GM21576 (cell line): ENCODE measurements around the gene ISY1.
"Not testable (repeated sequence)": the region's sequence is repeated elsewhere in the genome, so short reads cannot be mapped to it uniquely, and the experiment has no call there.

Experiments
- ATAC-seq: cut with Tn5 transposase; IDR thresholded peaks from one replicate; pipeline ENCODE4 v1.9.1; 2021; ENCODE audit warnings: mild to moderate bottlenecking, moderate library complexity; ENCODE audit not compliant: unreplicated experiment

ISY1 gene

DNA sequence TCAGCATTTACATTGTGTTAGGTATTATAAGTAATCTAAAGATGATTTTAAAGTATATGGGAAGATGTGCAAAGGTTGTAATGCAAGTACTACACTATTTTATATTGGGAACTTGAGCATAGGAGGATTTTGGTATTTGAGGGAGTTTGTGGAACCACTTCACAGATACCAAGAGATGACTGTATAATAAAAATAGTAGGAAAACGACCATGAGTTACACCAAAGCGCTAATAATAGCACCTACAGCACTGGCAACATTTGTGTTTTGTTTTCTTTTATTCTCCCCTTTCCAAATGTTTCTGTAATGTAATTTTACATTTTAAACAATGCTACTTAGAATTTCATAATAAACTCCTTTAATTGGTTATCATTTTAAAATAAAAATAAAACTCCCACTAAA lies 12.3 kb upstream of the ISY1 start:
- ATAC-seq: no peak

GRCh38 chr3:129166579-129167332 lies 5.9 kb upstream of the ISY1 start:
- ATAC-seq: no peak

GRCh38 chr3:129165594-129165993 lies 4.7 kb upstream of the ISY1 start:
- ATAC-seq: not testable (repeated sequence)

DNA sequence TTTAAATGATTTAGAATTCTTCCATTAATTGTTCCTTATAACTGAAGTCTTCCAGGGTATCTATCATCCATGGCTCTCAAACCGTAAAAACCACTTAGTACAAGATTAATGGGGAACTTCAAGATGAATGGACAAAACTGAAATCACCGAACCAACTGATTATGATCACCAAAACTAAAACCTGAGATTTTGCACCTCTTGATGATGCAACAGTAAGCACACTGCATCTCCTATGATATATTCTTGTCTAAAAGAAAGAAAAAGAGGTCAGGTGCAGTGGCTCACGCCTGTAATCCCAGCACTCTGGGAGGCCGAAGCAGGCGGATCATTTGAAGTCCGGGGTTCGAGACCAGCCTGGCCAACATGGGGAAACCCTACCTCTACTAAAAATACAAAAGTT lies 3.6 kb upstream of the ISY1 start:
- no peak for ATAC-seq

- no peak for ATAC-seq
Observed at GRCh38 chr3:129162729-129163579, 2.1 kb upstream of the ISY1 start.

DNA sequence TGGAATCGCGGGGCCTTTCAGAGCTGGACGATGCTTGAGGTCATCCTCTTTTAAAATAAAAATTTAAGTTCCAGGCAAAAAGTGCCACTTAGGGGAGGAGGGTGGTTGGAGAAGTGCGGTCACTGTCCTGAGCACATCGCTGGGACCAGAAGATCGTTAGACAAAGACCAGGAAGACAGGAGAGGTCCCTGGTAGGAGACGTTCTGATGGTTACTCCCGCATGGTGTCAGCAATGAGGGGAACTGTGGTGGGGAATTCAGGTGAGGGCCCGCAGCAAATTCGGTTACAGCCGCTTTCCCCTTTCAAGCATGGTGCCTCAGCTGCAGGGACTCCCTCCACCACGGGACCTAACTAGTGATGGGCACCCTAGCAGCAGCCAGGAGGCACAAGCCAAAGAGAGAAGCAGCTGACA lies 1.0 kb upstream of the ISY1 start:
- peak; percentile 5 for ATAC-seq

GRCh38 chr3:129144786-129145185 lies 16.1 kb downstream of the ISY1 start:
- no peak for ATAC-seq

- ATAC-seq: not testable (repeated sequence)
Observed at GRCh38 chr3:129141011-129141410, 19.9 kb downstream of the ISY1 start.

GRCh38 chr3:129139911-129140310 lies 21.0 kb downstream of the ISY1 start:
- no peak for ATAC-seq

DNA sequence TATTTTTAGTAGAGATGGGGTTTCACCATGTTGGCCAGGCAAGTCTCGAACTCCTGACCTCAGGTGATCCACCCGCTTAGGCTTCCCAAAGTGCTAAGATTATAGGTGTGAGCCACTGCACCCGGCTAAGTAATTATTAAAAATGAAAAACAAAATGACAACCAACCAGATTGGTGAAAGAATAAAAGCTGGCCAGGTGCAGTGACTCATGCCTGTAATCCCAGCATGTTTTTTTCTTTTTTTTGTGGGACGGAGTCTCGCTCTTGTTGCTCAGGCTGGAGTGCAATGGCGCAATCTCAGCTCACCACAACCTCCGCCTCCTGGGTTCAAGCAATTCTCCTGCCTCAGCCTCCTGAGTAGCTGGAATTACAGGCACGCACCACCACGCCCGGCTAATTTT lies 24.6 kb downstream of the ISY1 start:
- ATAC-seq: not testable (repeated sequence)

- ATAC-seq: no peak
Observed at GRCh38 chr3:129132097-129132866, 28.6 kb downstream of the ISY1 start.

DNA sequence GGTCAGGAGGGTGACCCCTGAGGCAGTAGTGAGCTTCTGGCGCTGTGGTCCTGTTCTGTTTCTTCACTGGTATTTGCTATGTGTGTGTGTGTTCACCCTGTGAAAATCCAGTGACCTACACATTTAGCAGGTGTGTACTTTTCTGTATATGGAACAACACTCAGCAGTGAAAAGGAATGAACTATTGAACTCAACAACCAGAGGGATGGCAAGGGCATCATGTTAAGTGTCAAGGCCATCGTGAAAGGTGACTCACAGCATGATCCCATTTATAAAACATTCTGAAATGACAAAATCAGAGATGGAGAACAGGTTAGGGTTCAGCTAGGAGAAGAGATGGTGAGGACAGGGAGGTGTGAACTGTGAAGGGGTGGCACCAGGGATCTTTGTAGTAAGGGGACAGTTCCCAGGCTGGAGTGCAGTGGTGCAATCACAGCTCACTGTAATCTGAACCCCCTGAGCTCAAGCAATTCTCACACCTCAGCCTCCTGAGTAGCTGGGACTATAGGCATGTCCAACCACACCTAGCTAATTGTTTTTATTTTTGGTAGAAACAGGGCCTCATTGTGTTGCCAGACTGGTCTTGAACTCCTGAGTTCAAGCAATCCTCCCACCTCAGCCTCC lies 29.3 kb downstream of the ISY1 start:
- no peak for ATAC-seq

DNA sequence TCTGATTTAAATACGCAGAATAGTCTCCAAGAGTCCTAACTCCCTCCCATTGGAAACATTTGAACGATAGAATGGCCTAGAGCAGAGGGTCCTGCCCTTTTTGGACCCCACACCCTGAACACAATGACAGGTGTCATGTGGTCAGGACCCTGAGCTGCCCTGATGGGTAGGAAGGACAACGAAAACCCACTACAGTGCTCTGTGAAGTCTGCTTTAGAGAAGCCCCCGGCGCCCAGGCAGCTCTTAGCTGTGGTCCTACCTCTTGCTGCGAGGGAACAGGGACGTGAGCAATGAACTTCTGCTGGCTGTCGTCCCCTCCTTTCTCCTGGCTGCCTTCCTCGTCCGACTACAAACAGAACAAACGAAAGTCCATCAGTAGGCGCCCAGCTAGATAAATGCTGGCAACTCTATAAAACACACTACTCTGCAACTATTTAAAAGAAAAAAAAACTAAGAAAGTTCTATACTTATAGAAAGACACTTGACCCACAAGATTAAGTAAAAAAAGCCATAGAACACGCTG lies 30.5 kb downstream of the ISY1 start:
- ATAC-seq: no peak

DNA sequence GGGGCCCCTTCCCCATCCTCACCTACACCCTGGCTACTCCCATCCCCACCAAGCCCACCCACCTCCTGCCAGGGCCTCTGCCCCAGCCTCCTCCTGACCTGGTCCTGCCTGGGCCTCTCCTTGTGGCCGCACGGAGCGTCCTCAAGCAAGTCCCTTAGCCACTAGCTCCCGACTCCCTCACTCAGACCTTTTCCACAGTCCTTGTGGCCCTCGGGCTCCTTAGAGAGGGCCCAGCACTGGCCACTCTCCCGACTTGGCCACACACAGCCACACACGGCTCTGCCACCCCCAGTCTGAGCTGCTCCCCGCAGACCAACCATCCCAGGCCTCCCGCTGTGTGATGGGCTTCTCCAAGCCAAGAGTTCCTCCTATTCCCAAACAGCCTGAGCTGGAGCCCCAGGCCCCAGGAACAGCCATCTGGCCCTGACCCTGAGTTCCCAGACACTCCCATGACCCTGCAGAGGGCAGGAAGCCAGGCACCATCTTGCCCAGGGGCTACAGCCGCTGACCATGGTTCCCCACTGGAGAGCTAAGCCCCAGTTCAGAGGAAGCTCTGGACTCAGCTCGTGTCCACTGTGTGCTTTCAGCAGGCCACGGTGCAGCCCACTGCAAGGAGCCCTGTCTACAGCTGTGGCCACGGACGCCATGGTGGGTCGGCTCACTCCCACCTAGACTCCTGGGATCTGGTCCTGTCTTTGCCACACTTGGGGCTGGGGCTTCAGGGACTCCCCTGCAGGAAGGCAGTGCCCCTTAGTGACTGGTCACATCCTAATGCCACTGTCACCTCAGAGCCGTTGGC lies 32.3 kb downstream of the ISY1 start:
- no peak for ATAC-seq

DNA sequence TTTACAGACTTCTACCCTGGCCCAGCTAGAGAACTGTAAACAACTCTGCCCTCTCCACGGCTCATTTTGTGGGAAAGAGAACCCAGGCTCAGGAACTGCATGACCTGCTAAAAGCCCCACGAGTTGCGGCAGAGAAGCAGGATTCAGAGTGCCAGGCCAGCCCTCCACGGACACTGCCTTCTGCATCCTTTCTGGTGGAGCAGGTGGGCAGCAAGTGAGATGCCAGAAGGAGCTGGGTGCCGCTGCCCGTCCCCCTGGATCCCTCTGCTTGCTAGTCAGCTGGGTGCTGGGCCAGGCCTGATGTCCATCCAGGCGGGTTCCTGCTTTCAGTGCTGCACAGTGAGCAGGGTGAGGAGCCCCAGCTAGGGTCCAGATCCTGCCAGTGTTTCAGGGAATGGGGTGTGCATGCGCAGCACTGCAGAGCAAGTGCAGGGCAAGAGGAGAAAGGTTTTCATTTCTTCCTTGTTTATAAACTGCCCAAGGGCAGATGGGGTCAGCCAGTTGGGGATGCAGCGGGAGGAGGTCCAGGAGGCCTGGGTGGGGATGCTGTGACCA lies 34.1 kb downstream of the ISY1 start:
- ATAC-seq: no peak

GRCh38 chr3:129123314-129124060 lies 37.4 kb downstream of the ISY1 start:
- ATAC-seq: no peak

DNA sequence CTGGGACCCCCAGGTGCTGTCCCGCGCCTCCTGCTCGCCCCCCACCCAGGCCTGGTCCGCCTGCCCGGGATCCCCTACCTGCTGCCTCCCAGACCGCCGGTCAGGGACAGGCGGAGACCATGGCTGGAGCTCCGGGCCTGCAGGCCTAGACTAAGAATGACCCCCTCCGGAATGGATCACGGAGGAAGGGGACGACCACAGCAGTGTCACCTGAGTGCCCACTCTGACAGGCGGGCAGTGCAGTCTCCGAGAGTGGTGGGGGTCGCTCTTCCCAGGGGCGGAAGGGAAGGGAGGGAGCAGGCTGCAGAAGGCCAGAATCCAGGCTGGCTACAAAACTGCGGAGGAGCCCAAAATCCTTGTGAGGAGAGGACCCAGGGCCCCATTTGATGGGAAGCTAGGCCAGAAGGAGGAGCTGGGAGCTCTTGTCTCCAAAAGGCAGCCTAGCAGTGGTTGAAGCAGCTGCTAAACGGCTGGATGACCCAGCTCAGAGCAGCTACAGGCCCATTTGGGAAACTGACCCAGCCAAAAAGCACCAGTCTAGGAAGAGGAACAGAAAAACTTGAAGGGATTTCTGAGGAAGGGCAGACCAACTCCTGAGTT lies 38.4 kb downstream of the ISY1 start:
- no peak for ATAC-seq

GRCh38 chr3:129121792-129122411 lies 39.0 kb downstream of the ISY1 start, which contains the start of gene RAB43:
Gene RAB43, minus strand, starts transcription at chr3:129121804. Its CDS starts 315 bp downstream, at chr3:129121489.
- ATAC-seq: peak; percentile 32
